NB4 (cell line): Measurements from ENCODE around the gene PRKG1.

Experiments
- MYC ChIP-seq: IDR thresholded peaks from 2 replicates; pipeline ENCODE4 v1.6.1; 2011; ENCODE audit warnings: low read depth, low read length
- POLR2A ChIP-seq: IDR thresholded peaks from 2 replicates; pipeline ENCODE4 v1.6.1; 2011; ENCODE audit warnings: mild to moderate bottlenecking; ENCODE audit not compliant: insufficient read length; ENCODE audit errors: extremely low read depth
- TF ChIP-seq, protein P1 (sequence below): IDR thresholded peaks from one replicate; pipeline ENCODE4 v1.5.1; 2012; ENCODE audit warnings: low read depth, low read length

DNA sequence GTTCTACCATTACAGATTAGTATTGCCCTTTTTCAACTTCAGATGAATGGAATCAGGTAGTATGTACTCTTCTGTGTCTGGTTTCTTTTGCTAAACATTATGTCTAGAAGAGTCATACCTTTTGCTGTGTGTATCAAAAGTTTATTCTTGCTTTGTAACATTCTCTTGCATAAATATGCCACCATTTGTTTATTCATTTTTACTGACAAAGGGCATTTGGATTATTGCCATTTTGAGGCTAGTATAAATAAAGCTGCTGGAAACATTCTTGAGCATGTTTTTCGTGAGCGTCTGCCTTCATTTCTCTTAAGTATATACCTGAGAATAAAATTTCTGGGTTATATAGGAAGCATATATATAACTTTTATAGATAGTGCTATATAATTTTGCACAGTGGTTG, 746.8 kb downstream of the PRKG1 start:
- TF ChIP-seq, protein P1, sequence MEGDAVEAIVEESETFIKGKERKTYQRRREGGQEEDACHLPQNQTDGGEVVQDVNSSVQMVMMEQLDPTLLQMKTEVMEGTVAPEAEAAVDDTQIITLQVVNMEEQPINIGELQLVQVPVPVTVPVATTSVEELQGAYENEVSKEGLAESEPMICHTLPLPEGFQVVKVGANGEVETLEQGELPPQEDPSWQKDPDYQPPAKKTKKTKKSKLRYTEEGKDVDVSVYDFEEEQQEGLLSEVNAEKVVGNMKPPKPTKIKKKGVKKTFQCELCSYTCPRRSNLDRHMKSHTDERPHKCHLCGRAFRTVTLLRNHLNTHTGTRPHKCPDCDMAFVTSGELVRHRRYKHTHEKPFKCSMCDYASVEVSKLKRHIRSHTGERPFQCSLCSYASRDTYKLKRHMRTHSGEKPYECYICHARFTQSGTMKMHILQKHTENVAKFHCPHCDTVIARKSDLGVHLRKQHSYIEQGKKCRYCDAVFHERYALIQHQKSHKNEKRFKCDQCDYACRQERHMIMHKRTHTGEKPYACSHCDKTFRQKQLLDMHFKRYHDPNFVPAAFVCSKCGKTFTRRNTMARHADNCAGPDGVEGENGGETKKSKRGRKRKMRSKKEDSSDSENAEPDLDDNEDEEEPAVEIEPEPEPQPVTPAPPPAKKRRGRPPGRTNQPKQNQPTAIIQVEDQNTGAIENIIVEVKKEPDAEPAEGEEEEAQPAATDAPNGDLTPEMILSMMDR = no peak
- TF ChIP-seq POLR2A (no peak), MYC (no peak)
